Ascending aorta (tissue), 2 donors: ENCODE data around the gene ABCC4. TPM values are rescaled to one million over a fixed set of nuclear protein-coding genes. Genes with fewer than 3 reads are reported as not detected.
"Not testable (repeated sequence)": the region's sequence is repeated elsewhere in the genome, so short reads cannot be mapped to it uniquely, and the experiment has no call there.

Experiments
- DNase-seq, 2 donors: peaks; one replicate each; pipeline ENCODE4 v3.0.0-alpha.2; 2019; ENCODE audit warnings: low spot score in 2 of 2
- H3K27ac ChIP-seq, 2 donors: fragments of 200-600 bp; sonication (generic); one replicate each; pipeline ENCODE4 v1.5.1; 2016 to 2017; ENCODE audit warnings: mild to moderate bottlenecking in 1 of 2
- H3K27me3 ChIP-seq: fragments of 200-600 bp; sonication (generic); one replicate; pipeline ENCODE4 v1.5.1; 2017
- H3K36me3 ChIP-seq, 2 donors: fragments of 200-600 bp; sonication (generic); one replicate each; pipeline ENCODE4 v1.5.1; 2016
- H3K4me1 ChIP-seq, 2 donors: fragments of 200-600 bp; sonication (generic); one replicate each; pipeline ENCODE4 v1.5.1; 2016 to 2017; ENCODE audit warnings: mild to moderate bottlenecking in 1 of 2
- H3K4me3 ChIP-seq, 2 donors: fragments of 200-600 bp; sonication (generic); one replicate each; pipeline ENCODE4 v1.5.1; 2016 to 2017; ENCODE audit warnings: mild to moderate bottlenecking in 1 of 2
- H3K9me3 ChIP-seq, 2 donors: fragments of 200-600 bp; sonication (generic); one replicate each; pipeline ENCODE4 v1.5.1; 2016
- CTCF ChIP-seq, 3 experiments: fragments of 200-600 bp in 2 of 3; fragments of 450-650 bp in 1 of 3; sonication (generic) in 2 of 3; IDR thresholded peaks; one replicate each; pipeline ENCODE4 v1.5.1; 2016 to 2019; ENCODE audit warnings: antibody characterized with exemption in 3 of 3, mild to moderate bottlenecking in 1 of 3, moderate library complexity in 1 of 3
- intact Hi-C: fragments of 100-400 bp; cut with DNase I; formaldehyde crosslinking; loops from one replicate; pipeline ENCODE4 v1.15.1; 2023
- total RNA-seq: library from RNA; depleted of rRNA; stranded (reverse); fragments of >200 nt; gene quantifications from one replicate; pipeline ENCODE4 v1.1.0, GENCODE V29; 2016

ABCC4 gene
- total RNA-seq, 1 donor from 2014 or later, result 6.7 TPM

- no peak for TF ChIP-seq CTCF (IDR thresholded peaks at IDR 0.05)
- intact Hi-C loops, result no loop called here
- DNase-seq, result no peak
- no peaks in the 10 kb centered on the region for H3K9me3 ChIP-seq
- H3K27ac ChIP-seq, result no peak overlapping the region
- H3K4me1 ChIP-seq, result peaks cover 0 to 3% of the 10 kb centered on the region in 2 donors
- no peak overlapping the region for H3K4me3 ChIP-seq
- H3K27me3 ChIP-seq, result no peaks in the 10 kb centered on the region
- no peaks in the 10 kb centered on the region for H3K36me3 ChIP-seq
These were observed 22.2 kb downstream of the ABCC4 start for GRCh38 chr13:95279016-95279415.

DNA sequence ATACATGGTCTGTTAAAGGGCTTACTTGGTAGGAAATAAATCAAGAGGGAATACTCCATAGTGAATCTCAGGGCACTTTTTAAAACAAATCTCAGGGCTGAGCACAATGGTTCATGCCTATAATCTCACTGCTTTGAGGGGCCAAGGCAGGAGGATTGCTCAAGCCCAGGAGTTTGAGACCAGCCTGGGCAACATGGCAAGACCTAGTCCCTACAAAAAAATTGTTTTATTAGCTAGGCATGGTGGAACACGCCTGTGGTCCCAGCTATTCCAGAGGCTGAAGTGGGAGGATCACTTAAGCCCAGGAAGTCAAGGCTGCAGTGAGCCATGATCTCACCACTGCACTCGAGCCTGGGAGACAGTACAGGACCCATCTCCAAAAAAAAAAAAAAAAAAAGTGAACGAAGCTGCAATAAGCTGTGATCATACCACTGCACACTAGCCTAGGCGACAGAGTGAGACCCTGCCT lies 25.2 kb downstream of the ABCC4 start:
- Histone ChIP-seq H3K36me3 (no peaks in the 10 kb centered on the region), H3K27ac (no peak overlapping the region), H3K4me3 (no peak overlapping the region), H3K9me3 (no peaks in the 10 kb centered on the region), H3K27me3 (no peaks in the 10 kb centered on the region), H3K4me1 (peaks cover 0 to 3% of the 10 kb centered on the region in 2 donors)
- intact Hi-C loops, result no loop called here
- TF ChIP-seq CTCF (IDR thresholded peaks at IDR 0.05), result no peak
- no peak for DNase-seq

DNA sequence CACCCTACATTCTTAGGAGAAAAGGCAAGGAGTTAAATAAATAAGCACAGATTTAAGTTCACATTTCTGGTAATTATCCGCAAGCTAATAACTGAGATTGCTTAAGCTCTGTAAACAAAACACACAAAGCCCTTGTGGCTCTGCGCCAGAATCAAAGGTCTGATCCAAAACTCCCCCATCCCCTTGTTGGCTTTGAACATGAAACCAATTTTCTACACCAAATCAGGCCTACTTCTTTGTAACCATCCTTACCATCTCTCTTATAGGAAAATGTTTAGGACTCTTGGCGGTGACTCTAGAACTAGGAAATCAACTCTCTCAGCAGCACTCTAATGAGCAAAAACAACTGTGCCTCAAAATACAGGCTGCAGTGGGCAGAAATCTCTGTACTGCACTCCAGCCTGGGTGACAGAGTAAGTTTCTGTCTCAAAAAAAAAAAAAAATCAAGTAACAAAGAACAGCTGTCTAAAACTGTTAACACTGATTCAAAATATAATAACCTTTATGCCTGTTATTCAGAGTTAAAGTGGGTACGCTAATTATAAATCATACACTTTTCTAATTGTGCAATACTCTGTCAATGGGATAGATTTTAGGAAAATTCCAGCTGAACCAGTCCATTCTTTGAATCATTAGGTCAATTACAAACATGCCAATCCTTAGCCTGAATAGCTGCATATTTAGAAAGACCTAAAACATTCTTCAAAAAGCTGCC lies 25.8 kb downstream of the ABCC4 start:
- no peak for TF ChIP-seq CTCF (IDR thresholded peaks at IDR 0.05)
- Histone ChIP-seq H3K27ac (no peak overlapping the region), H3K27me3 (no peaks in the 10 kb centered on the region), H3K9me3 (no peaks in the 10 kb centered on the region), H3K4me1 (peaks cover 0 to under 1% of the 10 kb centered on the region in 2 donors), H3K36me3 (no peaks in the 10 kb centered on the region), H3K4me3 (no peak overlapping the region)
- DNase-seq, result no peak
- intact Hi-C loops, result no loop called here

- H3K36me3 ChIP-seq, intact Hi-C loops, H3K9me3 ChIP-seq, H3K27me3 ChIP-seq, DNase-seq, H3K4me1 ChIP-seq, H3K4me3 ChIP-seq, H3K27ac ChIP-seq: not testable (repeated sequence)
These were observed 27.6 kb downstream of the ABCC4 start for GRCh38 chr13:95273592-95274132.

DNA sequence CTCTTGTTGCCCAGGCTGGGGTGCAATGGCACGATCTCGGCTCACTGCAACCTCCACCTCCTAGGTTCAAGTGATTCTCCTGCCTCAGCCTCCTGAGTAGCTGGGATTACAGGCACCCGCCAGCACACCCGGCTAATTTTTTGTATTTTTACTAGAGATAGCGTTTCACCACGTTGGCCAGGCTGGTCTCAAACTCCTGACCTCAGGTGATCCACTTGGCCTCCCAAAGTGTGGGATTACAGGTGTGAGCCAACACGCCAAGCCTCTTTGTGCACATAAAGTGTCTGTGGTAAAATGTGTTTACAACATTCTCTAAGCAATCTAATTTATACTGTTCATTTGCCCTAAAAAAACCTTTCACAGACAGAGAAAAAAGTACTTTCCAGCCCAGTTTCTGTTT lies 29.2 kb downstream of the ABCC4 start:
- DNase-seq, H3K27ac ChIP-seq, H3K4me1 ChIP-seq, H3K36me3 ChIP-seq, H3K9me3 ChIP-seq, H3K4me3 ChIP-seq, H3K27me3 ChIP-seq, intact Hi-C loops: not testable (repeated sequence)

DNA sequence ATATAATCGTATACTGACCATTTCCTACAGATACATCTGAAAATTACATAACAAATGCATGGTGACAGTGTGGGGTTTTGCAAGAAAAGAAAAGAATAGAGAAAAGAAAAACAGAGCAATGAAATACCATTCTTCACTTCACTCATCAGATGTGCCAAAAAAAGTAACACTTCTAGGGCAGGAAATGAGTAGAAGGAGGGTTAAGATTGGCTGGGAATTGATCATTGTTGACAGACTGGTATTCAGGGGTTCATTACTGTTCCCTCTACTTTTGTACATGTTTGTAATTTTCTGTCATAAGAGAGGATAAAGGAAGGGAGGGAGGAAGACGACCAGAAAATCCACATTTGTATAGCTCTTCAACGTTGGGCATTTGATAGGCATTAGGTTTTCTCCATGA lies 31.5 kb downstream of the ABCC4 start:
- DNase-seq, result no peak
- Histone ChIP-seq H3K36me3 (no peaks in the 10 kb centered on the region), H3K27me3 (no peaks in the 10 kb centered on the region), H3K4me1 (no peaks in the 10 kb centered on the region), H3K27ac (no peak overlapping the region), H3K9me3 (no peaks in the 10 kb centered on the region), H3K4me3 (no peak overlapping the region)
- TF ChIP-seq CTCF (IDR thresholded peaks at IDR 0.05), result no peak
- intact Hi-C loops, result no loop called here

GRCh38 chr13:95268343-95269065 lies 32.7 kb downstream of the ABCC4 start:
- intact Hi-C loops, H3K4me1 ChIP-seq, H3K27me3 ChIP-seq, H3K4me3 ChIP-seq, H3K27ac ChIP-seq, DNase-seq, H3K9me3 ChIP-seq, H3K36me3 ChIP-seq: not testable (repeated sequence)
